ENCODE data around the gene SERPINA10. TPM values are rescaled to one million over a fixed set of nuclear protein-coding genes. Genes with fewer than 3 reads are reported as not detected.

SERPINA10 gene
- total and polyA plus RNA-seq, 9 donors, result 0.05 TPM; not detected in 8

DNA sequence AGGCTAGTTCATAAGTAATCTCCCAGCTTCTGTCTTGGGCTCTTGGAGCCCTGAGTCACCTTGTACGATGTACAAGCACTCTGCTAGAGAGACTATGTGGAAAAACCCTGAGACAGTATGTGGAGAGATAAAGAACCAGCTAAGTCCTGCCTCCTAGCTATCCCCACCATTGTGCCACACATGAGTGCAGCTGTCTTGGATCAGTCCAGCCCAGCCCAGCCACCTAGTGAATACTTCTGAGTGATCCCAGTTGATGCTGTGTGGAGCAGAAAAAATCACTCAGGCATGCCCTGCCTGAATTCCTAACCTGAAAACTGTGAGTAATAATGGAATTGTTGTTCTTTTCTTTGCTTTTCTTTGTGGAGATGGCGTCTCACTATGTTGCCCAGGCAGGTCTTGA, 35.1 kb upstream of the SERPINA10 start:
- intact Hi-C loops (cut with DNase I), result no loop called here
- no peak for TF ChIP-seq POLR2A (IDR thresholded peaks at IDR 0.05)
- TF ChIP-seq, protein P1, sequence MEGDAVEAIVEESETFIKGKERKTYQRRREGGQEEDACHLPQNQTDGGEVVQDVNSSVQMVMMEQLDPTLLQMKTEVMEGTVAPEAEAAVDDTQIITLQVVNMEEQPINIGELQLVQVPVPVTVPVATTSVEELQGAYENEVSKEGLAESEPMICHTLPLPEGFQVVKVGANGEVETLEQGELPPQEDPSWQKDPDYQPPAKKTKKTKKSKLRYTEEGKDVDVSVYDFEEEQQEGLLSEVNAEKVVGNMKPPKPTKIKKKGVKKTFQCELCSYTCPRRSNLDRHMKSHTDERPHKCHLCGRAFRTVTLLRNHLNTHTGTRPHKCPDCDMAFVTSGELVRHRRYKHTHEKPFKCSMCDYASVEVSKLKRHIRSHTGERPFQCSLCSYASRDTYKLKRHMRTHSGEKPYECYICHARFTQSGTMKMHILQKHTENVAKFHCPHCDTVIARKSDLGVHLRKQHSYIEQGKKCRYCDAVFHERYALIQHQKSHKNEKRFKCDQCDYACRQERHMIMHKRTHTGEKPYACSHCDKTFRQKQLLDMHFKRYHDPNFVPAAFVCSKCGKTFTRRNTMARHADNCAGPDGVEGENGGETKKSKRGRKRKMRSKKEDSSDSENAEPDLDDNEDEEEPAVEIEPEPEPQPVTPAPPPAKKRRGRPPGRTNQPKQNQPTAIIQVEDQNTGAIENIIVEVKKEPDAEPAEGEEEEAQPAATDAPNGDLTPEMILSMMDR (IDR thresholded peaks at IDR 0.05), result no peak
- no peak for TF ChIP-seq EP300 (IDR thresholded peaks at IDR 0.05)
- Histone ChIP-seq H3K4me3 (no peak overlapping the region), H3K36me3 (no peaks in the 10 kb centered on the region), H3K27ac (no peak overlapping the region), H3K4me1 (ENCODE audit: insufficient read depth) (no peaks in the 10 kb centered on the region), H3K27me3 (no peaks in the 10 kb centered on the region), H3K9me3 (no peaks in the 10 kb centered on the region)
- DNase-seq, result no peak
- 66 to 84% (median 76%) methylated on average over 2 of the region's 2 CpGs for whole genome bisulfite sequencing, 3 donors

DNA sequence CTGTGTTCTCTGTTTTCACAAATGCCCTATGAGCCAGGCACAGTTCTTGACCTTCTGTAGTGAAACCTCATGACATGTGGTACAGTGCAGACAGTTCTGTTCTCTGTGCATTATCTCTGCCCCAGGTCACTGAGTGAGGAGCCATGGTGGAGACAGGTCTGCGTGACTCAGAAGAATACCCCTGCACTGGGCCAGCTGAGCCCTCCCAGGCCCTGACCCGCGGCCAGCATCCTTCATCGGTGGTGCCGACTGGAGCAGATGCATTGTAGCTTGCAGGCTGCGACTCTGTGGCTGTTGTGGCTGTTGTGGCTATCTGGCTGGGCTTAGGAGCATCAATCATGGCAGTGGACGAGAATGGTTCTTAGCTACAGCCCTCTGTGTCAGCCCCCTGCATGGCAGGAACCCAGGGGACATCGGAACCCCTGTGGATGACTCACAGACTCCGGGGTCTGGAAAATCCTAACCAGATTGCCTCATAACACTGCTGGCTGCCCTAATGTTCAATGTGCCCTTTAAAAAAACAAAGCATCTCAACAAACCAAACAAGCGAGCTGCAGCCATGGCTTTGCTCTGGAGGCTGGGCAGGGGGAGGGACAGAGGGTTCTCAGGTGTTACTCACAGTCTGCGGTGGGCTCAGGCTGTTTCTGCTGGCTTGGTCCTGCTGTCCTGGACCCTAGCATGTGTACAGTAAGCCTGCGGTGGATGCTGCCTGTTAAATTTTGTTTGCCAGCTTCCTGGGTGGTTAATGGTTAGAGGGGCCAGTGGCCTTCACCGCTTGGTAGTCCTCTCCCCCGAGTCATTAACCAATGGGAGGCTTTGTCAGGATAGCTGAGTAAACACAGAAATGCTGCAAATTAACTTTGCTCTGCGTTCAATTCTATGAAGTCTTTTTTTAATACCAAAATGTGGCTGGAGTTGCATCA, 29.8 kb upstream of the SERPINA10 start, which contains the start of gene SERPINA6:
TSS of gene SERPINA6 (minus strand) at position 689 of the 923 bp plus-strand sequence. CDS start 8,688 bp downstream, outside the sequence.
- intact Hi-C loops (cut with DNase I), result no loop called here
- no peaks in the 10 kb centered on the region for H3K36me3 ChIP-seq
- TF ChIP-seq, protein P1 (IDR thresholded peaks at IDR 0.05), result no peak
- TF ChIP-seq EP300 (IDR thresholded peaks at IDR 0.05) (no peak), POLR2A (IDR thresholded peaks at IDR 0.05) (no peak)
- H3K4me3 ChIP-seq, result no peak within 1 kb of the TSS
- no peaks in the 10 kb centered on the region for H3K9me3 ChIP-seq
- WGBS, 3 donors, result 36 to 61% (median 46%) methylated on average over 15 of the region's 15 CpGs
- no peak within 1 kb of the TSS for H3K27ac ChIP-seq
- no peaks in the 10 kb centered on the region for H3K27me3 ChIP-seq
- peaks cover 2% of the 10 kb centered on the region for H3K4me1 ChIP-seq (ENCODE audit: insufficient read depth)
- peak in 1 of 5 donors; percentile 10 for DNase-seq

GRCh38 chr14:94321421-94322271, 28.6 kb upstream of the SERPINA10 start:
- Histone ChIP-seq H3K4me1 (ENCODE audit: insufficient read depth) (peaks cover 2% of the 10 kb centered on the region), H3K9me3 (no peaks in the 10 kb centered on the region), H3K4me3 (no peak overlapping the region), H3K27me3 (no peaks in the 10 kb centered on the region), H3K36me3 (no peaks in the 10 kb centered on the region), H3K27ac (no peak overlapping the region)
- intact Hi-C loops (cut with DNase I), result no loop called here
- TF ChIP-seq POLR2A (IDR thresholded peaks at IDR 0.05) (no peak), EP300 (IDR thresholded peaks at IDR 0.05) (no peak)
- TF ChIP-seq, protein P1 (IDR thresholded peaks at IDR 0.05), result no peak
- no peak for DNase-seq
- 72 to 75% (median 74%) methylated on average over 5 of the region's 5 CpGs for WGBS, 3 donors

DNA sequence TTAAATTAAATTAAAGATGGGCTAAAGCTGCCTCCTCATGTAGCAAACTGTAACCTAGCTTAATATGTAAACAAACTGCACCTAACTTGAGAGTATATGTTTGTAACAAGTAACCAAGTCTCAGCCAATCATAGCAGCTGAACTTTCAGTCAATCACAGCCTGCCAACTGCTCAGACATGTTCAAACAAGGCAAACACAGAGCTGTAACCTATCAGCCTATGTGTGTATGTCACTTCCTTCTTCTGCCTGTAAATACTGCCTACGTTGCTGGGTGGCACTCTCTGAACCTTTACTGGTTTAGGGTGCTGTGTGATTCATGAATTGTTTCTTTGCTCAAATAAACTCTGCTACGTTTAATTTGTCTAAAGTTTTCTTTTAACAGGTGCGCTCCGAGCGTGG, 27.2 kb upstream of the SERPINA10 start:
- TF ChIP-seq POLR2A (IDR thresholded peaks at IDR 0.05) (no peak), EP300 (IDR thresholded peaks at IDR 0.05) (no peak)
- TF ChIP-seq, protein P1 (IDR thresholded peaks at IDR 0.05), result no peak
- Histone ChIP-seq H3K27me3 (no peaks in the 10 kb centered on the region), H3K4me1 (ENCODE audit: insufficient read depth) (peaks cover 2% of the 10 kb centered on the region), H3K27ac (no peak overlapping the region), H3K9me3 (no peaks in the 10 kb centered on the region), H3K4me3 (no peak overlapping the region), H3K36me3 (no peaks in the 10 kb centered on the region)
- DNase-seq, result no peak
- intact Hi-C loops (cut with DNase I), result no loop called here
- 55 to 61% (median 58%) methylated on average over 5 of the region's 5 CpGs for WGBS, 3 donors

Measured in ovary (tissue), 9 donors.